COLO668 (cell line): ENCODE results near the gene HK1.
A peak's percentile ranks its signal among the peaks of the same experiment; 100 is the strongest.
"Not testable (repeated sequence)": the region's sequence is repeated elsewhere in the genome, so short reads cannot be mapped to it uniquely, and the experiment has no call there.

Experiments
- DNase-seq: peaks from one replicate; lab custom pipeline; 2025; ENCODE audit not compliant: unreplicated experiment; lab: John Stamatoyannopoulos, UW

Gene HK1

DNA sequence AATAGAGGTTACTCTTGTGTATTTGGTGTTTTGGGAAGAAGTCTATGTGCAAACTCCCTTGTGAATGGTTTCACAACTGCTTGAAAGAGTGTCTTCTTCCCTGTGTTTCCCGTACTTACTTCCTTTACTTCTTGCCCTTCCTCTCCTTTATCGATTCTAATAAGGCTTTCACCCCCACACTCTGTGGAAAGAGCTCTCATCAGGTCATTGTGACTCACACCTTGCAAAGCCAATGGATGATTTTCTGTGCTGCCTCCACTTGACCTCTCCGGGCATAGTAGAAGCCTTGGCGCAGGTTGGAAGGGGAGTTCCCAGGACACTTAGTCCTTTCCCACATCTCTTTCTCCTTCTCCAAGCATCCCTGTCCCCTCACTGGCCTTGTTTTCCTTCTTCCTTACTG lies 166.7 kb downstream of the HK1 start:
- DNase-seq: no peak

DNA sequence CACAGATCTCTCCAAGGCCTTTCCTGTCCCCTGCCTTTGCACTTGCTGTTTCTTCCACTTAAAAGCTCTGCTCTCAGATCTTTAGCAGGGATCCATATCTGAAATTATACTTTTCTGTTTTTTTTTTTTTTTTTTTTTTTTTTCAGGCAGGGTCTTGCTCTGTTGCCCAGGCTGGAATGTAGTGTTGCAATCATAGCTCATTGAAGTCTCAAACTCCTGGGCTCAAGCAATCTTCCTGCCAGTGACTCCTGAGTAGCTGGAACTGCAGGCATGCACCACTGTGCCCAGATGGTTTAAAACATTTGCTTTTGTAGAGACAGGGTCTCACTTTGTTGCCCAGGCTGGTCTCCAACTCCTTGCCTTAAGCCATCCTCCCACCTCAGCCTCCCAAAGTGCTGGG lies 167.9 kb downstream of the HK1 start:
- DNase-seq: no peak

DNA sequence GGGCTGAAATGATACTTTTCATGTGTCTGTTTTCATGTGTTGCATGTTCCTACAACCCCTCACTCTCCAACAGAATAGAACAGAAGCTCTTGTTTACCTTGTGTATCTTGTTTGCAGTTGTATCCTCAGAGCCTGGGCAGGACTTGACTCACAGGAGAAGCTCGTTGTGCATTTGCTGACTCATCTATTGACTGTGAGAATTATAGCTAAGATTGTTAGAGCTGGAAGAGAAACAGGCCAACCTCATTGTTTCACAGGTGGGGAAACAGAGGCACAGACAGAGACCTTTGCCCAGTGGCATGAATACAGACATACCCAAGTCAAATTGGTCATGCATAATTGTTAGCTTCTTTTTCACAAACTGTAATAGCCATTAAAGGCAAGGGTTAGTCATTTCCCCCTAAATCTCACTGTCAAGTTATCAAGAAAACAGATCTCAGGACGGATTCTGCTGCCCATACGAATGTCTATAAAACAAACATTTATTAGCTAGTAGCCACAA lies 168.4 kb downstream of the HK1 start:
- no peak for DNase-seq

DNA sequence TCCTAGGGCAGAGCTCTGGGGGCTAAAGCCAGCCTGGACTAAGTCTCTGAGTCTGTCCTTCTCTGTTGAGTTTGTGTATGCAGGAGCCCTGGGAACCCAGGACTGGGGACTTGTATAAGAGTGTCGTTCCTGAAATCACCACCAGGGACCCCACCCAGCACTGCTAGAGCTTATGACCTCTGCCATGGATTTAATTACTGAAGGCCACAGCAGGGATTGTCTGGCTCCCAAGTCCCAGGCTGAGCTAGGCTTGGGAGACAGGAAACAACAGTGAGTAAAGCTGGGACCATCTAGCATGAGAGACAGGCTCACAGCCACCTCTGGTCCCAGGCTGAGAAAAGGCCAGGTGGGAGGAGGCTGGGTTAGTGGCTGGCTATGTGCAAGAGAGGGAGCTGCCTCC lies 171.5 kb downstream of the HK1 start:
- peak; percentile 57 for DNase-seq

DNA sequence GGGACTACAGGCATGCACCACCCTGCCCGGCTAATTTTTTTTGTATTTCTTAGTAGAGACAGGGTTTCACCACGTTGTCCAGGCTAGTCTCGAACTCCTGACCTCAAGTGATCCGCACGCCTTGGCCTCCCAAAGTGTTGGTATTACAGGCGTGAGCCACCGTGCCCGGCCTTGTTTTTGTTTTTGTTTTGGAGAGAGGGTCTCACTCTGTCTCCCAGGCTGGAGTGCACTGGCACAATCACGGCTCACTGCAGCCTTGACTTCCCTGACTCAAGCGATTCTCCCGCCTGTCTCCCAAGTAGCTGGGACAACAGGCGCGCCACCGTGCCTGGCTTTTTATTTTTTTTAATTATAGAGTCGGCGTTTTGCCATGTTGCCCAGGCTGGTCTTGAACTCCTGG lies 172.1 kb downstream of the HK1 start:
- DNase-seq: not testable (repeated sequence)

DNA sequence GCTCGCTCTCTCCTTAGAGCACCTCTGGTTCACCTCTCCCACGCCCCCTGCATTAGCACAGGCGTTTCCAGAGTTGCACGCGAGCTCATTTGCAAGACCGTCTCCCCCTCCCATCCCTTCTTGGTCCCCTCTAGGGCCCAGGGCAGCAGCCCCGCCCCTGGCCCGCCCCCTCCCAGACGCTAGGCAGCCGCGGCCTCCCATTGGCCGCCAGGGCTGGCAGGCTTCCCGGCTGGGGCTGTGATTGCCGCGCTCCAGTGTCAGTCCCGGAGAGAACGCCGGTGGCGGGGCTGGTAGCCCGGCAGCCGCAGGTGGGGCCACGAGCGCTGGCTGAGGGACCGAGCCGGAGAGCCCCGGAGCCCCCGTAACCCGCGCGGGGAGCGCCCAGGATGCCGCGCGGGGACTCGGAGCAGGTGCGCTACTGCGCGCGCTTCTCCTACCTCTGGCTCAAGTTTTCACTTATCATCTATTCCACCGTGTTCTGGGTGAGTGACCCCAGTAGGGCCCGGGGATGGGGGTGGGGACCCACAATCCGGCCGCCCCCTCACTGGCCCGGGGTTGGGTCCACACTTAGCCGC lies 173.0 kb downstream of the HK1 start, which contains the start of gene TSPAN15:
Gene TSPAN15, plus strand, starts transcription at position 257 of the 575 bp plus-strand sequence. Its CDS starts 130 bp downstream, at position 387.
- DNase-seq: peak; percentile 92
